Measurements from ENCODE around the gene ARNT2.

The ARNT2 gene

GRCh38 chr15:80595396-80595795 lies 191.2 kb downstream of the ARNT2 start:
- no peak overlapping the region for H3K4me3 ChIP-seq (IDR thresholded peaks at IDR 0.05; ENCODE audit: insufficient read depth, low read depth, low read length)
- H4K20me1 ChIP-seq (ENCODE audit: insufficient read depth), result no peaks in the 10 kb centered on the region
- H3K79me2 ChIP-seq (ENCODE audit: insufficient read depth, low read depth), result no peaks in the 10 kb centered on the region
- TF ChIP-seq CTCF (conservative IDR thresholded peaks at IDR 0.05; ENCODE audit: low read depth, low read length), result no peak
- H3K27me3 ChIP-seq (ENCODE audit: insufficient read depth, low read depth), result no peaks in the 10 kb centered on the region
- H3K27ac ChIP-seq, result no peak overlapping the region
- H3K9ac ChIP-seq, result no peak overlapping the region
- no peak overlapping the region for H3K4me2 ChIP-seq
- H2AFZ ChIP-seq (ENCODE audit: low read depth), result no peak overlapping the region
- H3K36me3 ChIP-seq (ENCODE audit: insufficient read depth), result no peaks in the 10 kb centered on the region
- H3K4me1 ChIP-seq (ENCODE audit: low read depth, poor library complexity, severe bottlenecking), result no peaks in the 10 kb centered on the region

- Histone ChIP-seq H3K4me2 (no peak overlapping the region), H3K4me3 (IDR thresholded peaks at IDR 0.05; ENCODE audit: insufficient read depth, low read depth, low read length) (no peak overlapping the region), H2AFZ (ENCODE audit: low read depth) (no peak overlapping the region), H3K27me3 (ENCODE audit: insufficient read depth, low read depth) (no peaks in the 10 kb centered on the region), H3K9ac (no peak overlapping the region), H4K20me1 (ENCODE audit: insufficient read depth) (no peaks in the 10 kb centered on the region), H3K4me1 (ENCODE audit: low read depth, poor library complexity, severe bottlenecking) (no peaks in the 10 kb centered on the region), H3K27ac (no peak overlapping the region), H3K36me3 (ENCODE audit: insufficient read depth) (no peaks in the 10 kb centered on the region), H3K79me2 (ENCODE audit: insufficient read depth, low read depth) (no peaks in the 10 kb centered on the region)
- TF ChIP-seq CTCF (conservative IDR thresholded peaks at IDR 0.05; ENCODE audit: low read depth, low read length), result no peak
Measured at GRCh38 chr15:80596521-80596976, 192.4 kb downstream of the ARNT2 start.

- Histone ChIP-seq H3K9ac (no peak overlapping the region), H3K79me2 (ENCODE audit: insufficient read depth, low read depth) (no peaks in the 10 kb centered on the region), H2AFZ (ENCODE audit: low read depth) (no peak overlapping the region), H3K27ac (no peak overlapping the region), H3K4me3 (IDR thresholded peaks at IDR 0.05; ENCODE audit: insufficient read depth, low read depth, low read length) (no peak overlapping the region), H3K27me3 (ENCODE audit: insufficient read depth, low read depth) (no peaks in the 10 kb centered on the region), H3K4me1 (ENCODE audit: low read depth, poor library complexity, severe bottlenecking) (no peaks in the 10 kb centered on the region), H3K36me3 (ENCODE audit: insufficient read depth) (no peaks in the 10 kb centered on the region), H4K20me1 (ENCODE audit: insufficient read depth) (no peaks in the 10 kb centered on the region), H3K4me2 (no peak overlapping the region)
- TF ChIP-seq CTCF (conservative IDR thresholded peaks at IDR 0.05; ENCODE audit: low read depth, low read length), result no peak
Measured at GRCh38 chr15:80597076-80597475, 192.9 kb downstream of the ARNT2 start.

GRCh38 chr15:80599359-80599758 lies 195.2 kb downstream of the ARNT2 start:
- no peak overlapping the region for H3K9ac ChIP-seq
- no peaks in the 10 kb centered on the region for H3K4me1 ChIP-seq (ENCODE audit: low read depth, poor library complexity, severe bottlenecking)
- no peaks in the 10 kb centered on the region for H3K36me3 ChIP-seq (ENCODE audit: insufficient read depth)
- H4K20me1 ChIP-seq (ENCODE audit: insufficient read depth), result no peaks in the 10 kb centered on the region
- no peak overlapping the region for H3K27ac ChIP-seq
- H3K79me2 ChIP-seq (ENCODE audit: insufficient read depth, low read depth), result no peaks in the 10 kb centered on the region
- no peak overlapping the region for H2AFZ ChIP-seq (ENCODE audit: low read depth)
- TF ChIP-seq CTCF (conservative IDR thresholded peaks at IDR 0.05; ENCODE audit: low read depth, low read length), result no peak
- H3K27me3 ChIP-seq (ENCODE audit: insufficient read depth, low read depth), result no peaks in the 10 kb centered on the region
- H3K4me2 ChIP-seq, result no peak overlapping the region
- H3K4me3 ChIP-seq (IDR thresholded peaks at IDR 0.05; ENCODE audit: insufficient read depth, low read depth, low read length), result no peak overlapping the region

All from KMS-11 (cell line).